GM13977 (cell line): ENCODE results near the gene LNP1.

Experiments used
- DNase-seq: peaks from one replicate; pipeline ENCODE4 v3.0.0; 2012; ENCODE audit warnings: low spot score
- in situ Hi-C: fragments of 300-500 bp; cut with MboI; formaldehyde crosslinking; loops from one replicate; pipeline ENCODE4 v1.12.0; 2022; ENCODE audit warnings: low sequenced_read_pairs, low pct_unique_long_range_greater_than_20kb, mixed read lengths, inconsistent platforms; ENCODE audit not compliant: unreplicated experiment
- TF ChIP-seq, protein P1 (sequence below): IDR thresholded peaks from 2 replicates; pipeline ENCODE4 v1.5.1; 2012; ENCODE audit warnings: mild to moderate bottlenecking, control low read depth; ENCODE audit not compliant: insufficient read depth; ENCODE audit errors: extremely low read depth, missing control alignments

The LNP1 gene

GRCh38 chr3:100496711-100497261 is 95.4 kb downstream of the LNP1 start:
- in situ Hi-C loops = no loop called here

GRCh38 chr3:100499651-100500050 is 98.3 kb downstream of the LNP1 start:
- in situ Hi-C loops = no loop called here

More at GRCh38 chr3:100496711-100497261, 95.4 kb downstream of the LNP1 start:
- DNase-seq = peak; percentile 34
- TF ChIP-seq, protein P1, sequence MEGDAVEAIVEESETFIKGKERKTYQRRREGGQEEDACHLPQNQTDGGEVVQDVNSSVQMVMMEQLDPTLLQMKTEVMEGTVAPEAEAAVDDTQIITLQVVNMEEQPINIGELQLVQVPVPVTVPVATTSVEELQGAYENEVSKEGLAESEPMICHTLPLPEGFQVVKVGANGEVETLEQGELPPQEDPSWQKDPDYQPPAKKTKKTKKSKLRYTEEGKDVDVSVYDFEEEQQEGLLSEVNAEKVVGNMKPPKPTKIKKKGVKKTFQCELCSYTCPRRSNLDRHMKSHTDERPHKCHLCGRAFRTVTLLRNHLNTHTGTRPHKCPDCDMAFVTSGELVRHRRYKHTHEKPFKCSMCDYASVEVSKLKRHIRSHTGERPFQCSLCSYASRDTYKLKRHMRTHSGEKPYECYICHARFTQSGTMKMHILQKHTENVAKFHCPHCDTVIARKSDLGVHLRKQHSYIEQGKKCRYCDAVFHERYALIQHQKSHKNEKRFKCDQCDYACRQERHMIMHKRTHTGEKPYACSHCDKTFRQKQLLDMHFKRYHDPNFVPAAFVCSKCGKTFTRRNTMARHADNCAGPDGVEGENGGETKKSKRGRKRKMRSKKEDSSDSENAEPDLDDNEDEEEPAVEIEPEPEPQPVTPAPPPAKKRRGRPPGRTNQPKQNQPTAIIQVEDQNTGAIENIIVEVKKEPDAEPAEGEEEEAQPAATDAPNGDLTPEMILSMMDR = no peak

GRCh38 chr3:100500320-100500880 is 99.1 kb downstream of the LNP1 start:
- in situ Hi-C loops = no loop called here
- TF ChIP-seq, protein P1 = no peak
- no peak for DNase-seq

More at GRCh38 chr3:100499651-100500050, 98.3 kb downstream of the LNP1 start:
- TF ChIP-seq, protein P1 = no peak
- DNase-seq = no peak

DNA sequence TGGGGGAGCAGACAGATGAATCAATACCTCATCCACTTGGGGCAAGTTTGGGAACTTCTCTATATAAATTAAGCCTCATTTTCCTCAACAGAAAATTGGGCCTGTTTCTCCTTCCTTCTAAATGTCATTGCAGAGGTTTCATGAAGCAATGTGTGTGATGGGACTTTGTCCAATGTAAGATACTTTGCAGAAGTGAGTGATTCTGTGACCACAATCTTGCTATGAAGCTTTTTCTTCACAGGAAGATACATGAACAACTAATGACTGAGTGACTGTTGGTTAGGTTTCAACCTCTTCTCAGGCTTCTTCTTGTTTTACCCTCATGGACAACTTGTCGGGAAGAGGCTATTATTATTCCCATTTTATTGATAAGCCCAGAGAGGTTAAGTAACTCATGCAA is 102.1 kb downstream of the LNP1 start:
- DNase-seq = no peak
- TF ChIP-seq, protein P1 = no peak
- in situ Hi-C loops = no loop called here
